Measurements from ENCODE around the gene JAK3. TPM values are rescaled to one million over a fixed set of nuclear protein-coding genes. Genes with fewer than 3 reads are reported as not detected.

Gene JAK3
- total RNA-seq, 4 donors from 2014 or later: 1.0 to 4.0 (median 1.7) TPM

GRCh38 chr19:17848595-17849292 is 962 bp upstream of the JAK3 start:
- Histone ChIP-seq H3K9me3 (no peaks in the 10 kb centered on the region), H3K4me3 (no peak overlapping the region), H3K27ac (peak overlapping the region; percentile 68), H3K27me3 (no peaks in the 10 kb centered on the region), H3K36me3 (no peaks in the 10 kb centered on the region), H3K4me1 (peaks cover 20% of the 10 kb centered on the region)
- 59% methylated on average over 14 of the region's 14 CpGs for WGBS
- DNase-seq (ENCODE audit: low spot score in 2 of 2): no peak
- TF ChIP-seq EP300 (IDR thresholded peaks at IDR 0.05) (no peak), CTCF (IDR thresholded peaks at IDR 0.05) (no peak), POLR2A (IDR thresholded peaks at IDR 0.05) (no peak), POLR2AphosphoS5 (IDR thresholded peaks at IDR 0.05) (no peak)

- H3K27me3 ChIP-seq: peaks cover 17% of the 10 kb centered on the region
- no peak for DNase-seq (ENCODE audit: low spot score in 2 of 2)
- no peaks in the 10 kb centered on the region for H3K36me3 ChIP-seq
- peaks cover 34% of the 10 kb centered on the region for H3K4me1 ChIP-seq
- no peak overlapping the region for H3K4me3 ChIP-seq
- H3K27ac ChIP-seq: no peak overlapping the region
- WGBS: 74% methylated on average over 7 of the region's 8 CpGs
- H3K9me3 ChIP-seq: no peaks in the 10 kb centered on the region
- TF ChIP-seq CTCF (IDR thresholded peaks at IDR 0.05) (no peak), EP300 (IDR thresholded peaks at IDR 0.05) (no peak), POLR2AphosphoS5 (IDR thresholded peaks at IDR 0.05) (no peak), POLR2A (IDR thresholded peaks at IDR 0.05) (no peak)
Measured at GRCh38 chr19:17846146-17846545, 1.6 kb downstream of the JAK3 start.

DNA sequence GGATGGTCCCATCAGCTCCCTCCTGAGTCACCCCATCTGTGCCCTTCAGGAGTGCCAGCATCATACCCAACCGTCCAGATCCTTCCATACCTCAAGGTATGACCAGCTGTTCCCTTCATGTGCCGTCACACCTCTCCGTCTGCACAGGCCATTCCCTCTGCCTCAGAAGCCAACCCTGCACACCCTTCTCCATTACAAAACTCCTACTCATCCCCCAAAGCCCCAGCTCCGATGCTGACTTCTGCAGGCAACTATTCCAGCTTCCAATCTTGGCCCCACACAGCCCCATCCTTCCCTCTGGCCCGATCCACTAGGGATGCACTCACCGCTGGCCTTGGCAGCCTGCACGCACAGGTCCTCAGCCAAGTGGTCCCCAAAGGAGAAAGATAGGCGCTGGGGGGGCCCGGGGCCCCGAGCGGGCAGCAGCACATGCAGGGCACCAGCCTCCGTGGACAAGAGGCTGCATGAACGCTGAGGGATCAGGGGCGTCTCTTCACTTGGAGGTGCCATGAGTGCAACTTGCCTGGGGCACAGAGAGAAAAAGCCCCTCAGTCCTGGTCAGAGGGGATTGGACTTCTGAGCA is 3.8 kb downstream of the JAK3 start:
- Histone ChIP-seq H3K27me3 (peaks cover 20% of the 10 kb centered on the region), H3K4me1 (peaks cover 34% of the 10 kb centered on the region), H3K27ac (no peak overlapping the region), H3K4me3 (no peak overlapping the region), H3K36me3 (peaks cover 2% of the 10 kb centered on the region), H3K9me3 (no peaks in the 10 kb centered on the region)
- TF ChIP-seq CTCF (IDR thresholded peaks at IDR 0.05) (no peak), POLR2AphosphoS5 (IDR thresholded peaks at IDR 0.05) (no peak), POLR2A (IDR thresholded peaks at IDR 0.05) (no peak)
- no peak for DNase-seq (ENCODE audit: low spot score in 2 of 2)
- WGBS: 81% methylated on average over 6 of the region's 14 CpGs

GRCh38 chr19:17843292-17843827 is 4.4 kb downstream of the JAK3 start:
- Histone ChIP-seq H3K27ac (no peak overlapping the region), H3K27me3 (peaks cover 20% of the 10 kb centered on the region), H3K4me3 (no peak overlapping the region), H3K9me3 (no peaks in the 10 kb centered on the region), H3K36me3 (peaks cover 4% of the 10 kb centered on the region), H3K4me1 (peaks cover 29% of the 10 kb centered on the region)
- TF ChIP-seq EP300 (IDR thresholded peaks at IDR 0.05) (no peak), CTCF (IDR thresholded peaks at IDR 0.05) (no peak), POLR2AphosphoS5 (IDR thresholded peaks at IDR 0.05) (no peak)
- 68% methylated on average over 4 of the region's 9 CpGs for WGBS
- DNase-seq (ENCODE audit: low spot score in 2 of 2): no peak

DNA sequence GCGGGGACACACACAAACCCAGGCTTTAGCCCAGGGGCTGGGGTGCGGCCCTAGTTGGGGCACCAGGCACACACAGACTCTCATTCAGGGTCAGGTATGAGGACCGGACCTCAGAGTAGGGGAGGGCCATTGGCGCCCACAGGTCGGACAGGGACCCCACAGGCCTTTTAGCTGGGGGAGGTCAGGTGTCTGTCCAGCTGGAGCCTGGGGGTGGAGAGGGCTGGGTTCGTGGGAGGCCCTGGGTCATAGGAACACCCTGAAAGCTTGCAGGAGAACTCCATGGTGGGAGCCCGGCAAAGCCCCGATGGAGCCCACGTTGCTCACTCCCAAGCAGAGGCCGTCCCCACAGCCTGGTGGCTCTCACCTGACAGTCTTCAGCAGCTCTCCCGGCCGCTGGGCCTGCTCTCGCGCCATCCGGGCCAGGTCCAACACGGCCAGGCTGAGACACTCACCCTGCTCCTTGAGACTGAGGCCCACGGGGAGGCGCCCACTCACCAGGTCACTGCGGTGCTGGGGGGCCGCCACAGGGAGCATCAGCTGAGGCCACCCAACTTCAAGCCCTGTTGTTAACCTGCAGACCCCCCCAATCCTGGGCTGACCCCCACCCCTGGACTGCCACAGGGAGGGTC is 5.0 kb downstream of the JAK3 start:
- WGBS: 61% methylated on average over 12 of the region's 20 CpGs
- H3K27ac ChIP-seq: no peak overlapping the region
- no peak for DNase-seq (ENCODE audit: low spot score in 2 of 2)

More for the DNA sequence above, 5.0 kb downstream of the JAK3 start:
- no peaks in the 10 kb centered on the region for H3K9me3 ChIP-seq
- H3K27me3 ChIP-seq: peaks cover 20% of the 10 kb centered on the region
- H3K4me1 ChIP-seq: peaks cover 23% of the 10 kb centered on the region
- peaks cover 4% of the 10 kb centered on the region for H3K36me3 ChIP-seq
- peak overlapping the region; percentile 26 for H3K4me3 ChIP-seq
- TF ChIP-seq POLR2AphosphoS5 (IDR thresholded peaks at IDR 0.05): no peak
- TF ChIP-seq POLR2A (IDR thresholded peaks at IDR 0.05): no peak
- TF ChIP-seq CTCF (IDR thresholded peaks at IDR 0.05): no peak

Data from suprapubic skin (tissue), 4 donors.